BJ (cell line): ENCODE results near the gene MLC1. TPM values are rescaled to one million over a fixed set of nuclear protein-coding genes. Genes with fewer than 3 reads are reported as not detected.

ENCODE experiments used
- CTCF ChIA-PET: fragments of 350-600 bp; formaldehyde crosslinking; extraction: SDS; loops from one replicate; lab custom pipeline; 2021; ENCODE audit warnings: antibody characterized with exemption, inconsistent platforms; lab: Yijun Ruan, JAX
- POLR2A ChIA-PET: fragments of 300-600 bp; sonication (Branson Sonifier 250); formaldehyde crosslinking; extraction: SDS; loops from one replicate; lab custom pipeline; 2021; ENCODE audit warnings: antibody characterized with exemption; lab: Charles Lee
- DNase-seq: peaks from one replicate; pipeline ENCODE4 v3.0.0-alpha.2; 2011; ENCODE audit warnings: low read depth
- H3K27me3 ChIP-seq: 2 replicates; pipeline ENCODE4 v1.6.0; 2011; ENCODE audit warnings: low read length; ENCODE audit not compliant: control insufficient read depth, insufficient read depth
- H3K36me3 ChIP-seq: 2 replicates; pipeline ENCODE4 v1.5.1; 2011; ENCODE audit warnings: low read length; ENCODE audit not compliant: control insufficient read depth, insufficient read depth
- H3K4me3 ChIP-seq: 2 replicates; pipeline ENCODE4 v1.5.1; 2011; ENCODE audit warnings: low read depth, mild to moderate bottlenecking, control low read depth, low read length
- polyA plus RNA-seq: library from polyadenylated mRNA; depleted of rRNA; stranded (reverse); fragments of >200 nt; gene quantifications from 2 replicates; pipeline ENCODE4 v1.2.3, GENCODE V29; 2011
- TF ChIP-seq, protein P1 (sequence below): IDR thresholded peaks from 2 replicates; pipeline ENCODE4 v1.5.1; 2011; ENCODE audit warnings: low read depth, mild to moderate bottlenecking, control low read depth, inconsistent platforms, low read length, moderate library complexity; ENCODE audit not compliant: insufficient read depth

MLC1 gene
- polyA plus RNA-seq, 1 experiment = 0.15 TPM

DNA sequence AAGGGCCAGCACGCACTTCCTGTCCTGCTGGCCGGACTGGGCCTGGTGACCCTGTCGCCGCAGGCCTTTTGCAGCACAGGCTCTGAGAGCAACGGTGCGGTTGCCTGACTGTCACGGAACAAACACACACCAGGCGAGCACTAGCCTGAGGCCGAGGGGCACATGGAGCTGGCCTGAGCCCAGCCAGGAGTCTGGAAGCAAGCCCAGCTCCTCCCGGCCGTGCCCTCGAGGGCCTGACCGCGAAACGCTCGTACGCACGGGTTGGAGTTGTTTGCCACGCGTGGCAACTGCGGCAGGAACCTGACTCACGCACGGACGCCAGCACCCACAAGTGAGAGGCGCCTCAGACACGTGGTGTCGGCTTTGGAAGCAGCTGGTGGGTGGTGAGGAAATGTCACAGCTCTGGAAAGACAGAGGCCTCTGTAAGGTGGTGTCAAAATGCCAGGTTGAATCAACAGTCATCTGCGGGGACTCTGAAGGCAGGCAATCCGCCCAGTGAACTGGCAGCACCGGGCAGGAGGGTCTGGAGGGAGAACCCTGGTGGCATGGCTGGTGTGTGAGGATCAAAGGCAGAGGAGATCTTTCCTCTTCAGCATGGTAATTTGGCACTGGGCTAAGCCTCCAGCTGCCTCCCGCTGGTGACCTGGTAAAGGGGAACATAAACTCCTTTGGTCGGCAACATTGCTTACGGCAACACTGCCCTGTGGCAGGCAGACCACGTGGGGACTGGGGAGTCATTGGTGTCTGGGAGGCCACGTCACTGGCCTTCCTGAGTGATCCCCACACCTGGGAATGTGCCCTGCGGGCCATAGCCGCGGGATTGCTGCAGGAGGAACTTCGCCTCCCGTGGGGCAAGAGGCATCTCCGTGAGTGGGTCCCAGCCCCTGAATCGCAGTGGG lies 57.3 kb downstream of the MLC1 start:
- peak; percentile 9 for DNase-seq
- Histone ChIP-seq H3K4me3 (no peak overlapping the region), H3K36me3 (no peaks in the 10 kb centered on the region), H3K27me3 (peaks cover 3% of the 10 kb centered on the region; the same call in 1 of the 2 replicates)
- CTCF ChIA-PET = interaction anchor here (0.6 to 1.4 kb wide), 4 partner anchors 34 to 469 kb away, joined by 3 to 8 read pairs (median 6); no protein-coding TSS in a partner anchor
- TF ChIP-seq, protein P1, sequence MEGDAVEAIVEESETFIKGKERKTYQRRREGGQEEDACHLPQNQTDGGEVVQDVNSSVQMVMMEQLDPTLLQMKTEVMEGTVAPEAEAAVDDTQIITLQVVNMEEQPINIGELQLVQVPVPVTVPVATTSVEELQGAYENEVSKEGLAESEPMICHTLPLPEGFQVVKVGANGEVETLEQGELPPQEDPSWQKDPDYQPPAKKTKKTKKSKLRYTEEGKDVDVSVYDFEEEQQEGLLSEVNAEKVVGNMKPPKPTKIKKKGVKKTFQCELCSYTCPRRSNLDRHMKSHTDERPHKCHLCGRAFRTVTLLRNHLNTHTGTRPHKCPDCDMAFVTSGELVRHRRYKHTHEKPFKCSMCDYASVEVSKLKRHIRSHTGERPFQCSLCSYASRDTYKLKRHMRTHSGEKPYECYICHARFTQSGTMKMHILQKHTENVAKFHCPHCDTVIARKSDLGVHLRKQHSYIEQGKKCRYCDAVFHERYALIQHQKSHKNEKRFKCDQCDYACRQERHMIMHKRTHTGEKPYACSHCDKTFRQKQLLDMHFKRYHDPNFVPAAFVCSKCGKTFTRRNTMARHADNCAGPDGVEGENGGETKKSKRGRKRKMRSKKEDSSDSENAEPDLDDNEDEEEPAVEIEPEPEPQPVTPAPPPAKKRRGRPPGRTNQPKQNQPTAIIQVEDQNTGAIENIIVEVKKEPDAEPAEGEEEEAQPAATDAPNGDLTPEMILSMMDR = no peak
- POLR2A ChIA-PET = no interaction called here

DNA sequence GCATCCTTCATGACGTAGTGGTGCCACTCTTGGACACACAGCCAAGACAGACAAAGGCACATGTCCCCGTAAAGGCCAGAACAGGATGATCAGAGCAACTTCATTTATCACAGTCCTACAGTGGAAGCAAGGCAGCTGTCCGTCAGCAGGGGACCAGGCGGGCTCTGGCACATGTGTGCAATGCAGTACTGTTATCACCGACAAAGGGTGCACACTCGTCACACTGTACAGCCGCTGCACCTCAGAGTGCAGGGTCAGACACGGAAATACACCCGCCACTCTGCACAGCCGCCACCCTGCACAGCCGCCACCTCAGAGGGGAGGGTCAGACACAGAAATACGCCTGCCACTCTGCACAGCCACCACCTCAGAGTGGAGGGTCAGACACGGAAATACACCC lies 59.2 kb downstream of the MLC1 start:
- ChIA-PET POLR2A (no interaction called here), CTCF (no interaction called here)
- Histone ChIP-seq H3K36me3 (no peaks in the 10 kb centered on the region), H3K4me3 (no peak overlapping the region), H3K27me3 (peaks cover 5% of the 10 kb centered on the region; the same call in 1 of the 2 replicates)
- TF ChIP-seq, protein P1 = no peak
- DNase-seq = no peak

DNA sequence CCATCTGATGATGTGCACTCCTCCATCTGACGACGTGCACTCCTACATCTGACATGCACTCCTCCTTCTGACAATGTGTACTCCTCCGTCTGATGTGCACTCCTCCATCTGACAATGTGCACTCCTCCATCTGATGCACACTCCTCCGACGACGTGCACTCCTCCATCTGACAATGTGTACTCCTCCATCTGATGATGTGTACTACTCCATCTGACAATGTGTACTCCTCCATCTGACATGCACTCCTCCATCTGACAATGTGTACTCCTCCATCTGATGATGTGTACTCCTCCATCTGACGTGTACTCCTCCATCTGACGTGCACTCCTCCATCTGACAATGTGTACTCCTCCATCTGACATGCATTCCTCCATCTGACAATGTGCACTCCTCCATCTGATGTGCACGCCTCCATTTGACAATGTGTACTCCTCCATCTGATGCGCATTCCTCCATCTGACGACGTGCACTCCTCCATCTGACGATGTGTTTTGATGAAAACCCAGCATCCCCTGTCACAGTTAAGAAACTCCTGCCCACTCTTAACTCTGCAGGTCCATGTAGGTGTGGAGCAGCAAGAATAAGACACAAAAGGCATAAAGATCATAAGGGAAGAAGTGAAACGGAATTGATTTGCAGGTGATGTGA lies 62.9 kb downstream of the MLC1 start:
- Histone ChIP-seq H3K4me3 (no peak overlapping the region), H3K36me3 (no peaks in the 10 kb centered on the region), H3K27me3 (peaks cover 8% of the 10 kb centered on the region; the same call in 1 of the 2 replicates)
- ChIA-PET POLR2A (no interaction called here), CTCF (no interaction called here)
- TF ChIP-seq, protein P1 = no peak
- no peak for DNase-seq

DNA sequence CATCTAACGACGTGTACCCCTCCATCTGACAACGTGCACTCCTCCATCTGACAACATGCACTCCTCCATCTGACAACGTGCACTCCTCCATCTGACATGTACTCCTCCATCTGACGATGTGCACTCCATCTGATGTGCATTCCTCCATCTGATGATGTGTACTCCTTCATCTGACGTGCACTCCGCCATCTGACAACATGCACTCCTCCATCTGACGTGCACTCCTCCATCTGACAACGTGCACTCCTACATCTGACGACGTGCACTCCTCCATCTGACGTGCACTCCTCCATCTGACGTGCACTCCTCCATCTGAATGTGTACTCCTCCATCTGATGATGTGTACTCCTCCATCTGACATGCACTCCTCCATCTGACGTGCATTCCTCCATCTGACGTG lies 64.6 kb downstream of the MLC1 start:
- CTCF ChIA-PET = no interaction called here
- no peak overlapping the region for H3K4me3 ChIP-seq
- DNase-seq = no peak
- POLR2A ChIA-PET = no interaction called here
- TF ChIP-seq, protein P1 = no peak
- H3K36me3 ChIP-seq = no peaks in the 10 kb centered on the region
- peaks cover 8% of the 10 kb centered on the region; the same call in 1 of the 2 replicates for H3K27me3 ChIP-seq

DNA sequence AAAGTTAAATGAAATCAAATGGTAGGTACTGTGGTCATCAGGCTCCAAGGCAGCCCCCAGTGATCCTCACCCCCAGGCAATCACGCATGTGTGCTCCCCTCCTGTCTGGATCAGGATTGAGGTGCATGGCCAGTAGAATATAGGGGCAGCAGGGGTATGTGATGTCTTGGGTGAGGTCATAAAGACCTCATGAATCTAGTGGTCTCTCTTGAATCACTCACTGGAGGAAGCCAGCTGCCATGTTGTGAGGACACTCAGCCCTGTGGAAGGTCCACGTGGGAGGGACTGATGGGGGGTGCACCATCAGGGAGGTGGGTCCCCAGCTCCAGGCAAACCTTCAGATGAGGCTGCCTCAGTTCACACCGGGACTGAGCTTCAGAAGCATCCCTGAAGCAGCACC lies 65.9 kb downstream of the MLC1 start:
- no peaks in the 10 kb centered on the region for H3K36me3 ChIP-seq
- POLR2A ChIA-PET = no interaction called here
- H3K4me3 ChIP-seq = no peak overlapping the region
- peaks cover 14% of the 10 kb centered on the region for H3K27me3 ChIP-seq
- TF ChIP-seq, protein P1 = no peak
- CTCF ChIA-PET = interaction anchor here (1.1 to 4.2 kb wide), 2 partner anchors 11 to 15 kb away, joined by 4 to 18 read pairs; no protein-coding TSS in a partner anchor
- no peak for DNase-seq
